ENCODE data around the gene ANXA5. TPM values are rescaled to one million over a fixed set of nuclear protein-coding genes. Genes with fewer than 3 reads are reported as not detected.

Gene ANXA5
- total and polyA plus RNA-seq, 9 of the 15 experiments (the other 6 are each of a cell fraction or from before 2014, with no cell fraction given), result 49.9 to 131 (median 84.5) TPM

- TF ChIP-seq GTF2B (IDR thresholded peaks at IDR 0.05; ENCODE audit: extremely low read depth, insufficient read length) (no peak), ZKSCAN3 (CRISPR knock-in tag; IDR thresholded peaks at IDR 0.05) (no peak), SMARCC2 (IDR thresholded peaks at IDR 0.05; ENCODE audit: low read depth) (peak; percentile 92), MEF2A (IDR thresholded peaks at IDR 0.05; ENCODE audit: control insufficient read depth, low read depth, low read length) (no peak), CLOCK (CRISPR knock-in tag; IDR thresholded peaks at IDR 0.05; ENCODE audit: borderline replicate concordance) (no peak), ZNF318 (IDR thresholded peaks at IDR 0.05; ENCODE audit: borderline replicate concordance in 1 of 2, low read depth in 1 of 2) (no peak), BACH1 (tag; IDR thresholded peaks at IDR 0.05) (no peak), ASH1L (IDR thresholded peaks at IDR 0.05; ENCODE audit: borderline replicate concordance, low read depth, partially characterized antibody) (no peak), KLF13 (tag; IDR thresholded peaks at IDR 0.05; ENCODE audit: borderline replicate concordance, low read depth) (no peak), RBFOX2 (IDR thresholded peaks at IDR 0.05; ENCODE audit: low read depth, low read length) (no peak), RBM34 (IDR thresholded peaks at IDR 0.05; ENCODE audit: borderline replicate concordance, insufficient read depth, low read length) (no peak), TBP (optimal IDR thresholded peaks at IDR 0.05; ENCODE audit: low read depth, low read length) (no peak), NBN (IDR thresholded peaks at IDR 0.05; ENCODE audit: low read depth) (no peak), KHSRP (IDR thresholded peaks at IDR 0.05) (no peak), SMARCA4 (IDR thresholded peaks at IDR 0.05) (peak; percentile 94)
Observed at GRCh38 chr4:121711263-121712000, 14.7 kb upstream of the ANXA5 start (continued).
